GM23338 (cell line): ENCODE results near the gene RPS21. TPM values are rescaled to one million over a fixed set of nuclear protein-coding genes. Genes with fewer than 3 reads are reported as not detected.
"Not testable (repeated sequence)": the region's sequence is repeated elsewhere in the genome, so short reads cannot be mapped to it uniquely, and the experiment has no call there.

Experiments
- ATAC-seq: fragments of 200-7000 bp; cut with Tn5 transposase; 3 replicates; pipeline ENCODE4 v1.9.1; 2020
- DNase-seq: peaks from one replicate; pipeline ENCODE4 v3.0.0-alpha.2; 2015; ENCODE audit warnings: low spot score
- H2AFZ ChIP-seq: fragments of 200-600 bp; sonication (generic); 2 replicates; pipeline ENCODE4 v1.8.0; 2016; ENCODE audit warnings: antibody characterized with exemption, mild to moderate bottlenecking, moderate library complexity
- H3F3A ChIP-seq: fragments of 200-600 bp; sonication (generic); replicated peaks from 2 replicates; pipeline ENCODE4 v1.8.0; 2017; ENCODE audit warnings: antibody characterized with exemption, mixed run types, low read depth
- H3K27ac ChIP-seq: fragments of 200-600 bp; sonication (generic); 2 replicates; pipeline ENCODE4 v1.6.1; 2016; ENCODE audit warnings: low read depth
- H3K27me3 ChIP-seq: fragments of 200-600 bp; sonication (generic); 2 replicates; pipeline ENCODE4 v1.8.0; 2016; ENCODE audit warnings: mild to moderate bottlenecking, mixed run types, moderate library complexity; ENCODE audit not compliant: insufficient read depth
- H3K36me3 ChIP-seq: fragments of 200-600 bp; sonication (generic); 2 replicates; pipeline ENCODE4 v1.8.0; 2016; ENCODE audit warnings: mild to moderate bottlenecking; ENCODE audit not compliant: insufficient read depth
- H3K4me1 ChIP-seq: fragments of 200-600 bp; sonication (generic); 2 replicates; pipeline ENCODE4 v1.8.0; 2016; ENCODE audit warnings: mild to moderate bottlenecking, moderate library complexity; ENCODE audit not compliant: insufficient read depth
- H3K4me2 ChIP-seq: fragments of 200-600 bp; sonication (generic); 2 replicates; pipeline ENCODE4 v1.7.1; 2017; ENCODE audit warnings: mixed run types
- H3K4me3 ChIP-seq: fragments of 200-600 bp; sonication (generic); 2 replicates; pipeline ENCODE4 v1.6.1; 2016; ENCODE audit warnings: mixed run types
- H3K79me2 ChIP-seq: fragments of 200-600 bp; sonication (generic); replicated peaks from 2 replicates; pipeline ENCODE4 v1.8.0; 2017; ENCODE audit warnings: mild to moderate bottlenecking; ENCODE audit not compliant: insufficient read depth
- H3K9me2 ChIP-seq: fragments of 200-600 bp; sonication (generic); 2 replicates; pipeline ENCODE4 v1.8.0; 2017; ENCODE audit not compliant: insufficient read depth
- H4K20me1 ChIP-seq: fragments of 200-600 bp; sonication (generic); replicated peaks from 2 replicates; pipeline ENCODE4 v1.8.0; 2017; ENCODE audit warnings: mild to moderate bottlenecking; ENCODE audit not compliant: insufficient read depth
- H3K27ac Mint-ChIP-seq: 2 replicates; pipeline ENCODE4 v1.8.0; 2020; ENCODE audit warnings: inconsistent platforms, mild to moderate bottlenecking, moderate library complexity, mixed read lengths
- H3K27me3 Mint-ChIP-seq: 3 replicates; pipeline ENCODE4 v1.8.0; 2022; ENCODE audit warnings: low read depth, mild to moderate bottlenecking, moderate library complexity, mixed read lengths, inconsistent platforms; ENCODE audit not compliant: insufficient read depth, poor library complexity
- H3K36me3 Mint-ChIP-seq: 3 replicates; pipeline ENCODE4 v1.8.0; 2021; ENCODE audit warnings: low read depth, mild to moderate bottlenecking, inconsistent platforms, moderate library complexity, mixed read lengths
- H3K4me1 Mint-ChIP-seq: 3 replicates; pipeline ENCODE4 v1.8.0; 2020; ENCODE audit warnings: mild to moderate bottlenecking, inconsistent platforms, mixed read lengths
- H3K4me3 Mint-ChIP-seq: 3 replicates; pipeline ENCODE4 v1.8.0; 2021; ENCODE audit warnings: moderate library complexity, mild to moderate bottlenecking, inconsistent platforms, mixed read lengths
- H3K9me3 Mint-ChIP-seq: 3 replicates; pipeline ENCODE4 v1.8.0; 2020; ENCODE audit warnings: moderate library complexity, mild to moderate bottlenecking, inconsistent platforms, mixed read lengths
- CREB1 ChIP-seq: fragments of 250-450 bp; sonication (Bioruptor Pico); IDR thresholded peaks from 2 replicates; pipeline ENCODE4 v1.5.0; 2020; ENCODE audit warnings: low read depth, mild to moderate bottlenecking, moderate library complexity
- EZH2 ChIP-seq: fragments of 200-600 bp; sonication (generic); IDR thresholded peaks from one replicate; pipeline ENCODE4 v1.8.0; 2017; ENCODE audit warnings: antibody characterized with exemption, mild to moderate bottlenecking, low read depth; ENCODE audit not compliant: unreplicated experiment
- EZH2phosphoT487 ChIP-seq: fragments of 200-600 bp; sonication (generic); IDR thresholded peaks from one replicate; pipeline ENCODE4 v1.8.1; 2018; ENCODE audit warnings: antibody characterized with exemption; ENCODE audit not compliant: unreplicated experiment
- JUNB ChIP-seq: IDR thresholded peaks from one replicate; pipeline ENCODE4 v1.6.1; 2016; ENCODE audit warnings: antibody characterized with exemption; ENCODE audit not compliant: unreplicated experiment
- NANOG ChIP-seq: IDR thresholded peaks from 2 replicates; pipeline ENCODE4 v1.6.1; 2016; ENCODE audit warnings: antibody characterized with exemption, borderline replicate concordance
- POLR2AphosphoS5 ChIP-seq: IDR thresholded peaks from 2 replicates; pipeline ENCODE4 v1.6.1; 2016; ENCODE audit warnings: antibody characterized with exemption, low read depth
- STAT1 ChIP-seq: IDR thresholded peaks from one replicate; pipeline ENCODE4 v1.6.1; 2016; ENCODE audit warnings: antibody characterized with exemption; ENCODE audit not compliant: unreplicated experiment
- ZNF114 ChIP-seq: fragments of 250-450 bp; sonication (Bioruptor Pico); IDR thresholded peaks from 2 replicates; pipeline ENCODE4 v1.5.0; 2020; ENCODE audit warnings: mild to moderate bottlenecking, moderate library complexity
- ZNF331 ChIP-seq: fragments of 250-450 bp; sonication (Bioruptor Pico); IDR thresholded peaks from 2 replicates; pipeline ENCODE4 v1.5.0; 2020; ENCODE audit warnings: low read depth, mild to moderate bottlenecking, moderate library complexity
- polyA plus RNA-seq: library from polyadenylated mRNA; unstranded; fragments of >200 nt; fragmentation: Nextera tagmentation; extraction: Ambion mirVana; gene quantifications from 2 replicates; pipeline ENCODE4 v1.2.1, GENCODE V29; 2016
- total RNA-seq: library from RNA; depleted of rRNA; stranded (reverse); fragments of >200 nt; shearing (Covaris generic); gene quantifications from 2 replicates; pipeline ENCODE4 v1.2.3, GENCODE V29; 2014
- TF ChIP-seq, protein P1 (sequence below): IDR thresholded peaks from one replicate; pipeline ENCODE4 v1.6.1; 2018; ENCODE audit warnings: antibody characterized with exemption; ENCODE audit not compliant: unreplicated experiment
- TF ChIP-seq, protein P2 (sequence below): fragments of 250-450 bp; sonication (Bioruptor Pico); IDR thresholded peaks from 2 replicates; pipeline ENCODE4 v1.5.0; 2020; ENCODE audit warnings: mild to moderate bottlenecking, moderate library complexity
- TF ChIP-seq, protein P3 (sequence below), 2 experiments: fragments of 200-600 bp in 1 of 2; sonication (generic) in 1 of 2; conservative IDR thresholded peaks; 2 replicates each; pipeline versions ENCODE4 v1.5.1 to v1.6.1; 2016 to 2017; ENCODE audit warnings: antibody characterized with exemption in 2 of 2, low read depth in 2 of 2, mild to moderate bottlenecking in 2 of 2, moderate library complexity in 1 of 2

The RPS21 gene
- total and polyA plus RNA-seq, 2 experiments from 2014 or later: 759 to 2,298 TPM

DNA sequence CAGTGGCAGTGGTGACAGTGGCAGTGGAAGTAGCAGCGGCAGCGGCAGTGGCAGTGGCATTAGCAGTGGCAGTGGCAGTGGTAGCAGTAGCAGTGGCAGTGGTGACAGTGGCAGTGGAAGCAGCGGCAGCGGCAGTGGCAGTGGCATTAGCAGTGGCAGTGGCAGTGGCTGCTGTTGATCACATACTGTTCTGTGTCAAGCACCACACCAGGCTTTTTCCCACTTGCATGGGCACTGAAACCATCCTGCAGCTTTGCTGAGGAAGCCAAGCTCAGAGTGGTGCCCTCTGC is 39.1 kb downstream of the RPS21 start:
- not testable (repeated sequence) for ATAC-seq, DNase-seq, H3K9me3 Mint-ChIP-seq, H3K27ac Mint-ChIP-seq, H2AFZ ChIP-seq, H3K4me2 ChIP-seq, H3K27ac ChIP-seq, H3K27me3 Mint-ChIP-seq, H3K36me3 Mint-ChIP-seq, H3K27me3 ChIP-seq, H4K20me1 ChIP-seq, H3K9me2 ChIP-seq, H3K4me3 Mint-ChIP-seq, H3K79me2 ChIP-seq, H3K4me3 ChIP-seq, H3K36me3 ChIP-seq
- Histone ChIP-seq H3F3A (peaks cover 12% of the 10 kb centered on the region), H3K4me1 (peaks cover 22% of the 10 kb centered on the region)
- H3K4me1 Mint-ChIP-seq: peaks cover 42% of the 10 kb centered on the region

DNA sequence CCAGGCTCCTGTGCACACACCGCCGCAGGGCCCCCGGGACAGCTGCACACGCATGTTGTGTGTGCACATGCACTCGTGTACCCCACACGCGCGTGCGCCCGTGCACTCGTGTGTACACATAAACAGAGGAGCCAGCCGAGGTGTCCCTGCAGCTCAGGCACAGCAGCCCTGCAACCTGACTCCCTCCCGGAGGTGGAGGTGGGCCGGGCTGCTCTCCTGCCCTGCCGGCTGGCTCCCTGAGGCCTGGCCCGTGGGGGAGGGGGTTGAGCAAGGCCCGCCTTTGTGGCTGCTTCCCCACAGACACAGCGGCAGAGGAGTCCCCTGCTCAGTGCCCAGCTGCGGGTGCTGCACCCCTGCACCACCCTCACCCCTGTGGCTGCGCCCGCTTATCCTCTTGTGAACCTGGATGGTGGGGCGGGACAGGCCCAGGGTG is 39.8 kb downstream of the RPS21 start:
- H3K27ac ChIP-seq: 0 out of 2 replicates have a peak overlapping the region, but pooled peaks have one; percentile 55
- TF ChIP-seq EZH2phosphoT487 (no peak), POLR2AphosphoS5 (no peak), ZNF114 (no peak), ZNF331 (CRISPR knock-in tag) (no peak), EZH2 (no peak), JUNB (no peak), CREB1 (CRISPR knock-in tag) (no peak), NANOG (no peak), STAT1 (no peak)
- TF ChIP-seq, protein P1, sequence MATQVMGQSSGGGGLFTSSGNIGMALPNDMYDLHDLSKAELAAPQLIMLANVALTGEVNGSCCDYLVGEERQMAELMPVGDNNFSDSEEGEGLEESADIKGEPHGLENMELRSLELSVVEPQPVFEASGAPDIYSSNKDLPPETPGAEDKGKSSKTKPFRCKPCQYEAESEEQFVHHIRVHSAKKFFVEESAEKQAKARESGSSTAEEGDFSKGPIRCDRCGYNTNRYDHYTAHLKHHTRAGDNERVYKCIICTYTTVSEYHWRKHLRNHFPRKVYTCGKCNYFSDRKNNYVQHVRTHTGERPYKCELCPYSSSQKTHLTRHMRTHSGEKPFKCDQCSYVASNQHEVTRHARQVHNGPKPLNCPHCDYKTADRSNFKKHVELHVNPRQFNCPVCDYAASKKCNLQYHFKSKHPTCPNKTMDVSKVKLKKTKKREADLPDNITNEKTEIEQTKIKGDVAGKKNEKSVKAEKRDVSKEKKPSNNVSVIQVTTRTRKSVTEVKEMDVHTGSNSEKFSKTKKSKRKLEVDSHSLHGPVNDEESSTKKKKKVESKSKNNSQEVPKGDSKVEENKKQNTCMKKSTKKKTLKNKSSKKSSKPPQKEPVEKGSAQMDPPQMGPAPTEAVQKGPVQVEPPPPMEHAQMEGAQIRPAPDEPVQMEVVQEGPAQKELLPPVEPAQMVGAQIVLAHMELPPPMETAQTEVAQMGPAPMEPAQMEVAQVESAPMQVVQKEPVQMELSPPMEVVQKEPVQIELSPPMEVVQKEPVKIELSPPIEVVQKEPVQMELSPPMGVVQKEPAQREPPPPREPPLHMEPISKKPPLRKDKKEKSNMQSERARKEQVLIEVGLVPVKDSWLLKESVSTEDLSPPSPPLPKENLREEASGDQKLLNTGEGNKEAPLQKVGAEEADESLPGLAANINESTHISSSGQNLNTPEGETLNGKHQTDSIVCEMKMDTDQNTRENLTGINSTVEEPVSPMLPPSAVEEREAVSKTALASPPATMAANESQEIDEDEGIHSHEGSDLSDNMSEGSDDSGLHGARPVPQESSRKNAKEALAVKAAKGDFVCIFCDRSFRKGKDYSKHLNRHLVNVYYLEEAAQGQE: no peak
- TF ChIP-seq, protein P2, sequence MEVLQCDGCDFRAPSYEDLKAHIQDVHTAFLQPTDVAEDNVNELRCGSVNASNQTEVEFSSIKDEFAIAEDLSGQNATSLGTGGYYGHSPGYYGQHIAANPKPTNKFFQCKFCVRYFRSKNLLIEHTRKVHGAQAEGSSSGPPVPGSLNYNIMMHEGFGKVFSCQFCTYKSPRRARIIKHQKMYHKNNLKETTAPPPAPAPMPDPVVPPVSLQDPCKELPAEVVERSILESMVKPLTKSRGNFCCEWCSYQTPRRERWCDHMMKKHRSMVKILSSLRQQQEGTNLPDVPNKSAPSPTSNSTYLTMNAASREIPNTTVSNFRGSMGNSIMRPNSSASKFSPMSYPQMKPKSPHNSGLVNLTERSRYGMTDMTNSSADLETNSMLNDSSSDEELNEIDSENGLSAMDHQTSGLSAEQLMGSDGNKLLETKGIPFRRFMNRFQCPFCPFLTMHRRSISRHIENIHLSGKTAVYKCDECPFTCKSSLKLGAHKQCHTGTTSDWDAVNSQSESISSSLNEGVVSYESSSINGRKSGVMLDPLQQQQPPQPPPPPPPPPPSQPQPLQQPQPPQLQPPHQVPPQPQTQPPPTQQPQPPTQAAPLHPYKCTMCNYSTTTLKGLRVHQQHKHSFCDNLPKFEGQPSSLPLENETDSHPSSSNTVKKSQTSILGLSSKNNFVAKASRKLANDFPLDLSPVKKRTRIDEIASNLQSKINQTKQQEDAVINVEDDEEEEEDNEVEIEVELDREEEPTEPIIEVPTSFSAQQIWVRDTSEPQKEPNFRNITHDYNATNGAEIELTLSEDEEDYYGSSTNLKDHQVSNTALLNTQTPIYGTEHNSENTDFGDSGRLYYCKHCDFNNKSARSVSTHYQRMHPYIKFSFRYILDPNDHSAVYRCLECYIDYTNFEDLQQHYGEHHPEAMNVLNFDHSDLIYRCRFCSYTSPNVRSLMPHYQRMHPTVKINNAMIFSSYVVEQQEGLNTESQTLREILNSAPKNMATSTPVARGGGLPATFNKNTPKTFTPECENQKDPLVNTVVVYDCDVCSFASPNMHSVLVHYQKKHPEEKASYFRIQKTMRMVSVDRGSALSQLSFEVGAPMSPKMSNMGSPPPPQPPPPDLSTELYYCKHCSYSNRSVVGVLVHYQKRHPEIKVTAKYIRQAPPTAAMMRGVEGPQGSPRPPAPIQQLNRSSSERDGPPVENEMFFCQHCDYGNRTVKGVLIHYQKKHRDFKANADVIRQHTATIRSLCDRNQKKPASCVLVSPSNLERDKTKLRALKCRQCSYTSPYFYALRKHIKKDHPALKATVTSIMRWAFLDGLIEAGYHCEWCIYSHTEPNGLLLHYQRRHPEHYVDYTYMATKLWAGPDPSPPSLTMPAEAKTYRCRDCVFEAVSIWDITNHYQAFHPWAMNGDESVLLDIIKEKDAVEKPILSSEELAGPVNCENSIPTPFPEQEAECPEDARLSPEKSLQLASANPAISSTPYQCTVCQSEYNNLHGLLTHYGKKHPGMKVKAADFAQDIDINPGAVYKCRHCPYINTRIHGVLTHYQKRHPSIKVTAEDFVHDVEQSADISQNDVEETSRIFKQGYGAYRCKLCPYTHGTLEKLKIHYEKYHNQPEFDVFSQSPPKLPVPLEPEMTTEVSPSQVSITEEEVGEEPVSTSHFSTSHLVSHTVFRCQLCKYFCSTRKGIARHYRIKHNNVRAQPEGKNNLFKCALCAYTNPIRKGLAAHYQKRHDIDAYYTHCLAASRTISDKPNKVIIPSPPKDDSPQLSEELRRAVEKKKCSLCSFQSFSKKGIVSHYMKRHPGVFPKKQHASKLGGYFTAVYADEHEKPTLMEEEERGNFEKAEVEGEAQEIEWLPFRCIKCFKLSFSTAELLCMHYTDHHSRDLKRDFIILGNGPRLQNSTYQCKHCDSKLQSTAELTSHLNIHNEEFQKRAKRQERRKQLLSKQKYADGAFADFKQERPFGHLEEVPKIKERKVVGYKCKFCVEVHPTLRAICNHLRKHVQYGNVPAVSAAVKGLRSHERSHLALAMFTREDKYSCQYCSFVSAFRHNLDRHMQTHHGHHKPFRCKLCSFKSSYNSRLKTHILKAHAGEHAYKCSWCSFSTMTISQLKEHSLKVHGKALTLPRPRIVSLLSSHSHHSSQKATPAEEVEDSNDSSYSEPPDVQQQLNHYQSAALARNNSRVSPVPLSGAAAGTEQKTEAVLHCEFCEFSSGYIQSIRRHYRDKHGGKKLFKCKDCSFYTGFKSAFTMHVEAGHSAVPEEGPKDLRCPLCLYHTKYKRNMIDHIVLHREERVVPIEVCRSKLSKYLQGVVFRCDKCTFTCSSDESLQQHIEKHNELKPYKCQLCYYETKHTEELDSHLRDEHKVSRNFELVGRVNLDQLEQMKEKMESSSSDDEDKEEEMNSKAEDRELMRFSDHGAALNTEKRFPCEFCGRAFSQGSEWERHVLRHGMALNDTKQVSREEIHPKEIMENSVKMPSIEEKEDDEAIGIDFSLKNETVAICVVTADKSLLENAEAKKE (CRISPR knock-in tag): no peak
- TF ChIP-seq, protein P3, sequence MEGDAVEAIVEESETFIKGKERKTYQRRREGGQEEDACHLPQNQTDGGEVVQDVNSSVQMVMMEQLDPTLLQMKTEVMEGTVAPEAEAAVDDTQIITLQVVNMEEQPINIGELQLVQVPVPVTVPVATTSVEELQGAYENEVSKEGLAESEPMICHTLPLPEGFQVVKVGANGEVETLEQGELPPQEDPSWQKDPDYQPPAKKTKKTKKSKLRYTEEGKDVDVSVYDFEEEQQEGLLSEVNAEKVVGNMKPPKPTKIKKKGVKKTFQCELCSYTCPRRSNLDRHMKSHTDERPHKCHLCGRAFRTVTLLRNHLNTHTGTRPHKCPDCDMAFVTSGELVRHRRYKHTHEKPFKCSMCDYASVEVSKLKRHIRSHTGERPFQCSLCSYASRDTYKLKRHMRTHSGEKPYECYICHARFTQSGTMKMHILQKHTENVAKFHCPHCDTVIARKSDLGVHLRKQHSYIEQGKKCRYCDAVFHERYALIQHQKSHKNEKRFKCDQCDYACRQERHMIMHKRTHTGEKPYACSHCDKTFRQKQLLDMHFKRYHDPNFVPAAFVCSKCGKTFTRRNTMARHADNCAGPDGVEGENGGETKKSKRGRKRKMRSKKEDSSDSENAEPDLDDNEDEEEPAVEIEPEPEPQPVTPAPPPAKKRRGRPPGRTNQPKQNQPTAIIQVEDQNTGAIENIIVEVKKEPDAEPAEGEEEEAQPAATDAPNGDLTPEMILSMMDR (conservative IDR thresholded peaks at IDR 0.05; ENCODE audit: low read depth in 2 of 2): no peak

More for the DNA sequence above, 39.8 kb downstream of the RPS21 start:
- DNase-seq (peak; percentile 71), ATAC-seq (peak; percentile 75)
- no peaks in the 10 kb centered on the region for H3K9me2 ChIP-seq
- H3K4me3 ChIP-seq: peak overlapping the region; percentile 32; the same call in 1 of the 2 replicates
- H3K27me3 ChIP-seq: no peaks in the 10 kb centered on the region
- peaks cover 8% of the 10 kb centered on the region for H3K27me3 Mint-ChIP-seq
- H2AFZ ChIP-seq: peak overlapping the region; percentile 59; the same call in 1 of the 2 replicates
- no peaks in the 10 kb centered on the region for H3K9me3 Mint-ChIP-seq
- H3F3A ChIP-seq: peaks cover 11% of the 10 kb centered on the region
- no peaks in the 10 kb centered on the region for H3K79me2 ChIP-seq
- peaks cover 49% of the 10 kb centered on the region for H3K4me1 Mint-ChIP-seq
- H4K20me1 ChIP-seq: no peaks in the 10 kb centered on the region
- H3K4me3 Mint-ChIP-seq: peak overlapping the region; percentile 56
- H3K27ac Mint-ChIP-seq: no peak overlapping the region; the same call in 1 of the 2 replicates
- peak overlapping the region; percentile 69 for H3K4me2 ChIP-seq
- H3K36me3 ChIP-seq: no peaks in the 10 kb centered on the region
- H3K4me1 ChIP-seq: peaks cover 27% of the 10 kb centered on the region
- H3K36me3 Mint-ChIP-seq: no peaks in the 10 kb centered on the region
